ENCODE measurements around the gene EXOC1.

Gene EXOC1

DNA sequence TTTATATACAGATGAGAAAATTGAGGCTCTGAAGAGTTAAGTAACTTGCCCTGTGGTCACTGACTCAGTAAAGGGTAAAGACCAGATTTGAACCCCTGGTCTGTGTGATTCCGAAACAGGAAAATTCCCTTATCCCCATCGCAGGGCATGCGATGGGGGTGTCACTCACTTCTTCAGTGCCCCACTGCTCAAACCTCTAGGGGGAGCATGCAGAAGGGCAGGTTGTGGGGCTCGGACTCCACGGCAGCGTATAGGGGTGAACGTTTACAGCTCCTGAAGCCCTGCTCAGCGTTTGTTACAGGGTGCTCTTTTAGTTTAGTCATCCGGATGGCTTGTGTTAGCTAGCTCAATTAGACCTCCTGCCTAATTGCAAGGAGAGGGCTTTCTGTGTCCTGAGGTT, 3.7 kb upstream of the EXOC1 start:
- H3K27me3 ChIP-seq (replicated peaks in 2 of 5; ENCODE audit: control insufficient read depth in 4 of 5, insufficient read depth in 5 of 5, low read length in 4 of 5) = peaks cover 0 to 3% (median 0%) of the 10 kb centered on the region in 5 experiments
- H3K4me1 ChIP-seq (ENCODE audit: control extremely low read depth in 1 of 4, control insufficient read depth in 4 of 4, insufficient read depth in 4 of 4, low read length in 3 of 4) = peaks cover 3 to 11% (median 7%) of the 10 kb centered on the region in 4 experiments
- no peak for DNase-seq
- H3K27ac ChIP-seq (ENCODE audit: insufficient read depth in 1 of 2, low read depth in 1 of 2, low read length in 2 of 2, poor library complexity in 1 of 2, severe bottlenecking in 2 of 2) = no peak overlapping the region
- POLR2A ChIA-PET = no interaction called here
- H3K36me3 ChIP-seq (ENCODE audit: control insufficient read depth in 4 of 4, insufficient read depth in 4 of 4, low read length in 3 of 4) = no peaks in the 10 kb centered on the region
- H3K9me3 ChIP-seq (ENCODE audit: control extremely low read depth in 1 of 5, control insufficient read depth in 4 of 5, insufficient read depth in 2 of 5, low read depth in 1 of 5, low read length in 4 of 5) = no peaks in the 10 kb centered on the region
- H3K4me3 ChIP-seq (ENCODE audit: control insufficient read depth in 1 of 7, extremely low read depth in 1 of 7, insufficient read depth in 4 of 7, low read depth in 2 of 7, low read length in 6 of 7) = no peak overlapping the region
- WGBS (ENCODE audit: insufficient coverage) = 92% methylated on average over 9 of the region's 9 CpGs
- CTCF ChIA-PET = no interaction called here

DNA sequence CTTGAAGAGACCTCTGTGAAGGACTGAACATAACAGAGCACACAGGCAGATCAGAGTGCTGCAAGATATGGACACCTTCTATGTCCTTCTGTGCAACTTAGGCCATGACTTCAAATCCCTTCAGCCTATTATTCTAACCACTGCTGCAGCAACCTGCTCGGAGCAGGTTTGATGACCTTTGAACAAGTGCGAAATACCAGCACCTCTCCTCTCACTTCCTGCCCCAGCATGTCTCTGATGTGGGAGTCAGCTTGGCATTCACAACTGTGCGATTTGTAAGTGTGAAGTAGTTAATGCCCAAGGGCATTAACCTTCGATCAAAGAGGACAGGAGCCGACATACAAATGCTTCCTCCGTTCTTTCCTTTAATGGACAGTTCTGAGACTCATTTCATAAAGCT, 1.6 kb upstream of the EXOC1 start:
- Histone ChIP-seq H3K27me3 (replicated peaks in 2 of 5; ENCODE audit: control insufficient read depth in 4 of 5, insufficient read depth in 5 of 5, low read length in 4 of 5) (peaks cover 0 to 3% (median 0%) of the 10 kb centered on the region in 5 experiments), H3K36me3 (ENCODE audit: control insufficient read depth in 4 of 4, insufficient read depth in 4 of 4, low read length in 3 of 4) (no peaks in the 10 kb centered on the region), H3K27ac (ENCODE audit: insufficient read depth in 1 of 2, low read depth in 1 of 2, low read length in 2 of 2, poor library complexity in 1 of 2, severe bottlenecking in 2 of 2) (no peak overlapping the region), H3K4me3 (ENCODE audit: control insufficient read depth in 1 of 7, extremely low read depth in 1 of 7, insufficient read depth in 4 of 7, low read depth in 2 of 7, low read length in 6 of 7) (no peak overlapping the region), H3K4me1 (ENCODE audit: control extremely low read depth in 1 of 4, control insufficient read depth in 4 of 4, insufficient read depth in 4 of 4, low read length in 3 of 4) (peaks cover 9 to 18% (median 11%) of the 10 kb centered on the region in 4 experiments), H3K9me3 (ENCODE audit: control extremely low read depth in 1 of 5, control insufficient read depth in 4 of 5, insufficient read depth in 2 of 5, low read depth in 1 of 5, low read length in 4 of 5) (no peaks in the 10 kb centered on the region)
- WGBS (ENCODE audit: insufficient coverage) = 97% methylated on average over 4 of the region's 6 CpGs
- POLR2A ChIA-PET = no interaction called here
- CTCF ChIA-PET = interaction anchor here (0.7 to 0.8 kb wide), 2 partner anchors 11 to 216 kb away, joined by 3 to 6 read pairs; no protein-coding TSS in a partner anchor
- no peak for DNase-seq

DNA sequence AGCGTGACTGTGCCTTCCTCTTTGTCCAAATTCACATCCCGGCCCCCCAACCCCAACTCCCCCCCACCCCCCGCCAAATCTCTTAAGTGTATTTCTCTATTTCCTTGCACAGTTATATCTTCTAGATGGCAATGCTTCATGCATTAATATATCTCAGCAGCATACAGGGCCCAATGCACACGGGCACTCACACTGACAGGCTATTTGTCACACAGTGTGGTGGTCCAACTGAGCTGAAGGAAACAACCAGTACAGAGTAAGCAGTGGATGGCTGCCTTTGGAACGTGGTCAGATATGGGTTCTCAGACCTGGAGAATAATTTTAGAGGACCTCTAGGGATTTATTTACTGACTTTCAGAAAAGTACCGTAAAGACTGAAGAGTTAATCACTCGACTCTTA, 681 bp downstream of the EXOC1 start:
- DNase-seq = peak in 1 of 3 donors; percentile 54
- Histone ChIP-seq H3K27me3 (replicated peaks in 2 of 5; ENCODE audit: control insufficient read depth in 4 of 5, insufficient read depth in 5 of 5, low read length in 4 of 5) (peaks cover 0 to 3% (median 0%) of the 10 kb centered on the region in 5 experiments), H3K4me1 (ENCODE audit: control extremely low read depth in 1 of 4, control insufficient read depth in 4 of 4, insufficient read depth in 4 of 4, low read length in 3 of 4) (peaks cover 9 to 18% (median 11%) of the 10 kb centered on the region in 4 experiments), H3K27ac (ENCODE audit: insufficient read depth in 1 of 2, low read depth in 1 of 2, low read length in 2 of 2, poor library complexity in 1 of 2, severe bottlenecking in 2 of 2) (peak overlapping the region in 1 of 2 experiments; percentile 88), H3K4me3 (ENCODE audit: control insufficient read depth in 1 of 7, extremely low read depth in 1 of 7, insufficient read depth in 4 of 7, low read depth in 2 of 7, low read length in 6 of 7) (peak overlapping the region; percentile 87 to 97 (median 94)), H3K36me3 (ENCODE audit: control insufficient read depth in 4 of 4, insufficient read depth in 4 of 4, low read length in 3 of 4) (peaks cover 0 to 10% (median 4%) of the 10 kb centered on the region in 4 experiments), H3K9me3 (ENCODE audit: control extremely low read depth in 1 of 5, control insufficient read depth in 4 of 5, insufficient read depth in 2 of 5, low read depth in 1 of 5, low read length in 4 of 5) (no peaks in the 10 kb centered on the region)
- POLR2A ChIA-PET = no interaction called here
- CTCF ChIA-PET = interaction anchor here (1.3 to 1.7 kb wide), 2 partner anchors 10 to 13 kb away, joined by 4 to 11 read pairs; no protein-coding TSS in a partner anchor
- WGBS (ENCODE audit: insufficient coverage) = 27% methylated on average over 4 of the region's 7 CpGs

DNA sequence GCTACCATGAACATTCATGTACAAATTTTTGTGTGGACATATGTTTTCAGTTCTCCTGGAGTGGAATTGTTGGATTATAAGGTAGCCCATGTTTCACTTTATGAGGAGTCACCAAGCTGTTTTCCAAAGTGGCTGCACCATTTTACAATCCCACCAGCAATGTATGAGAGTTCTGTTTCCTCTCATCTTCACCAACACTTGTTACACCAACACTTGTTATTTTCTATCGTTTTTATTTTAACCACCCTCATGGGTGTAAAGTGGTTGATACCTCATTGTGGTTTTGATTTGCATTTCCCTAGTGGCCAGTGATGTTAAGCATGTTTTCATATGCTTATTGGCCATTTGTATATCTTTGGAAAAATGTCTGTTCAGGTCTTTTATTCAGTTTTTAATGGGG, 4.1 kb downstream of the EXOC1 start:
- Histone ChIP-seq H3K36me3 (ENCODE audit: control insufficient read depth in 4 of 4, insufficient read depth in 4 of 4, low read length in 3 of 4) (peaks cover 4 to 32% (median 14%) of the 10 kb centered on the region in 4 experiments), H3K27me3 (replicated peaks in 2 of 5; ENCODE audit: control insufficient read depth in 4 of 5, insufficient read depth in 5 of 5, low read length in 4 of 5) (no peaks in the 10 kb centered on the region), H3K9me3 (ENCODE audit: control extremely low read depth in 1 of 5, control insufficient read depth in 4 of 5, insufficient read depth in 2 of 5, low read depth in 1 of 5, low read length in 4 of 5) (no peaks in the 10 kb centered on the region), H3K4me1 (ENCODE audit: control extremely low read depth in 1 of 4, control insufficient read depth in 4 of 4, insufficient read depth in 4 of 4, low read length in 3 of 4) (peaks cover 9 to 18% (median 11%) of the 10 kb centered on the region in 4 experiments), H3K27ac (ENCODE audit: insufficient read depth in 1 of 2, low read depth in 1 of 2, low read length in 2 of 2, poor library complexity in 1 of 2, severe bottlenecking in 2 of 2) (no peak overlapping the region), H3K4me3 (ENCODE audit: control insufficient read depth in 1 of 7, extremely low read depth in 1 of 7, insufficient read depth in 4 of 7, low read depth in 2 of 7, low read length in 6 of 7) (no peak overlapping the region)
- ChIA-PET CTCF (interaction anchor here (1.1 kb wide), 1 partner anchor 9 kb away, joined by 3 read pairs; no protein-coding TSS in a partner anchor), POLR2A (no interaction called here)
- WGBS (ENCODE audit: insufficient coverage) = no CpG with 5 or more reads among the region's 1 CpG
- peak in 1 of 3 donors; percentile 3 for DNase-seq

DNA sequence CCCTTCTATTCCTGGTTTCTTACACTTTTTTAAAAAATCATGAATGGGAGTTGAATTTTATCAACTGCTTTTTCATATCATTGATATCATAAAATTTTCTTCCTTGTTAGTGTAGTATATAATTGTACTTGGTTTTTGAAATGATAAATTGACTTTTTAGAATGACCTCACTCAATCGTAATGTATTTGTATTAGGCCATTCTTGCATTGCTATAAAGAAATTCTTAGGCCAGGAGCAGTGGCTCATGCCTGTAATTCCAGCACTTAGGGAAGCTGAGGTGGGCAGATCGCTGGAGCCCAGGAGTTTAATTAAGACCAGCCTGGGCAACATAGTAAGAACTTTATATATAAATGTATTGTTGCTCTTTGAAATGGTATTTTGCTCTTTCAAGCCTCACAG, 6.3 kb downstream of the EXOC1 start:
- ChIA-PET POLR2A (no interaction called here), CTCF (no interaction called here)
- 100% methylated on average over 1 of the region's 2 CpGs for WGBS (ENCODE audit: insufficient coverage)

DNA sequence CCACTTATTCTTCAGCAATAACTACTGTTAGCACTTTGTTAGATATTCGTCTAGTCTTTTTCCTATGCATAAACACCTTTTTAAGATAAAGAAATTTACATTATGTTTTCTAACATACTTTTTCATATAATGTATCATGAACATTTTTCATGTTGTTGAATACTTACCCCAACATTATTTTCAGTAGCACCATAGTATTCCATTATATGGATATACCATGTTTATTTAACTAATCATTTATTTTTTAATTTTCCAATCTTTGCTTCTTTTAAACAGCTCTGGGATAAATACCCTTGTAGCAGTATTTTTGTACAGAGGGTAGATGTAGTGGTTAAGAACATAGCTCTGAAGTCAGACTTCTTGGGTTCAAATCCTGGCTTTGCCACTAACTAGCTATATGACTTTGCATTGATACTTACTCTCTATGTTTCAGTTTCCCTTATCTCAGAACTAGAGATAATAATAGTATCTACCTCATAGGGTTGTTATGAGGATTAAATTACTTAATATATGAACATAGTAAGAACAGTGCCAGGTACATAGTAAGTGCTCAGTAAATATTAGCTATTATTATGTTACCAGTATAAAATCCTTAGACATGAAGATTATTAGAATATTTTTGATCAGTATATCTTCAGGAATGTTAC, 11.3 kb downstream of the EXOC1 start:
- no peak for DNase-seq
- peaks cover 12 to 66% (median 26%) of the 10 kb centered on the region in 4 experiments for H3K36me3 ChIP-seq (ENCODE audit: control insufficient read depth in 4 of 4, insufficient read depth in 4 of 4, low read length in 3 of 4)
- H3K4me1 ChIP-seq (ENCODE audit: control extremely low read depth in 1 of 4, control insufficient read depth in 4 of 4, insufficient read depth in 4 of 4, low read length in 3 of 4) = peaks cover 4 to 11% (median 8%) of the 10 kb centered on the region in 4 experiments
- H3K9me3 ChIP-seq (ENCODE audit: control extremely low read depth in 1 of 5, control insufficient read depth in 4 of 5, insufficient read depth in 2 of 5, low read depth in 1 of 5, low read length in 4 of 5) = no peaks in the 10 kb centered on the region
- CTCF ChIA-PET = interaction anchor here (1.1 to 1.9 kb wide), 3 partner anchors 10 to 456 kb away, joined by 3 to 5 read pairs (median 4); partner anchors contain the start of gene EXOC1
- POLR2A ChIA-PET = interaction anchor here (0.6 kb wide), 1 partner anchor 254 kb away, joined by 6 read pairs; no protein-coding TSS in a partner anchor
- H3K27ac ChIP-seq (ENCODE audit: insufficient read depth in 1 of 2, low read depth in 1 of 2, low read length in 2 of 2, poor library complexity in 1 of 2, severe bottlenecking in 2 of 2) = no peak overlapping the region
- no peak overlapping the region for H3K4me3 ChIP-seq (ENCODE audit: control insufficient read depth in 1 of 7, extremely low read depth in 1 of 7, insufficient read depth in 4 of 7, low read depth in 2 of 7, low read length in 6 of 7)
- H3K27me3 ChIP-seq (replicated peaks in 2 of 5; ENCODE audit: control insufficient read depth in 4 of 5, insufficient read depth in 5 of 5, low read length in 4 of 5) = no peaks in the 10 kb centered on the region
- no CpG with 5 or more reads among the region's 1 CpG for WGBS (ENCODE audit: insufficient coverage)

More for the DNA sequence above, 6.3 kb downstream of the EXOC1 start:
- no peak for DNase-seq
- Histone ChIP-seq H3K36me3 (ENCODE audit: control insufficient read depth in 4 of 4, insufficient read depth in 4 of 4, low read length in 3 of 4) (peaks cover 8 to 53% (median 18%) of the 10 kb centered on the region in 4 experiments), H3K4me3 (ENCODE audit: control insufficient read depth in 1 of 7, extremely low read depth in 1 of 7, insufficient read depth in 4 of 7, low read depth in 2 of 7, low read length in 6 of 7) (no peak overlapping the region), H3K27me3 (replicated peaks in 2 of 5; ENCODE audit: control insufficient read depth in 4 of 5, insufficient read depth in 5 of 5, low read length in 4 of 5) (no peaks in the 10 kb centered on the region), H3K27ac (ENCODE audit: insufficient read depth in 1 of 2, low read depth in 1 of 2, low read length in 2 of 2, poor library complexity in 1 of 2, severe bottlenecking in 2 of 2) (no peak overlapping the region), H3K9me3 (ENCODE audit: control extremely low read depth in 1 of 5, control insufficient read depth in 4 of 5, insufficient read depth in 2 of 5, low read depth in 1 of 5, low read length in 4 of 5) (no peaks in the 10 kb centered on the region), H3K4me1 (ENCODE audit: control extremely low read depth in 1 of 4, control insufficient read depth in 4 of 4, insufficient read depth in 4 of 4, low read length in 3 of 4) (peaks cover 3 to 8% (median 5%) of the 10 kb centered on the region in 4 experiments)

DNA sequence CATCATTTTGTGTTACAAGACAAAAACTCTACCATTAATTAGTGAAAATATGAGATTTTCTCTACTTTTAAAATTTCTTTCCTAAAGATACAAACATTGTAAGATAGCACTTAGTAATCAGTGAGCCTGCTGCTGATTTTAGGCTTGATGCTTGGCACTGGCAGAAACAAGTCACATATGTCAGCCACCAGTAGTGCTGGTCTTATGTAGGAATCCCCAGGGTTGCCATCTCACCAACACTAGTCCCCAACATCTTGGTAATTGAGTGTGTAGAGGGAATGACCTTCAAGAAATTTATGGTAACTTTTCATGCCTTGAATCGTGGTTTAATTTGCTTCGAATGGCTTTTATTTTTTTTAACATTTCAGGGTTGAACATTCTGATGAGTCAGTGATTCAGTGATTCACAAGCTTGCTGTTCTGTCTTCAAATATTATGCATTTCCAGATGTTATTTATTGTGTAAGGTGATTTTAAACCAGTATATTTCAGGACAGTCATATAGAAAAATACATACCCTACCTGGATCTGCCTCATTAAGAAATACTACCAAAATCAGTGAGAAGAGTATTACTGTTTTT, 11.9 kb downstream of the EXOC1 start:
- WGBS (ENCODE audit: insufficient coverage) = 100% methylated on average over 1 of the region's 2 CpGs
- no peak overlapping the region for H3K4me3 ChIP-seq (ENCODE audit: control insufficient read depth in 1 of 7, extremely low read depth in 1 of 7, insufficient read depth in 4 of 7, low read depth in 2 of 7, low read length in 6 of 7)
- H3K27ac ChIP-seq (ENCODE audit: insufficient read depth in 1 of 2, low read depth in 1 of 2, low read length in 2 of 2, poor library complexity in 1 of 2, severe bottlenecking in 2 of 2) = no peak overlapping the region
- DNase-seq = peak in 2 of 3 donors; percentile 32 to 41
- ChIA-PET POLR2A (no interaction called here), CTCF (interaction anchor here (1.3 to 3.4 kb wide), 3 partner anchors 12 to 456 kb away, joined by 4 to 19 read pairs (median 5); partner anchors contain the start of gene EXOC1)
- no peaks in the 10 kb centered on the region for H3K9me3 ChIP-seq (ENCODE audit: control extremely low read depth in 1 of 5, control insufficient read depth in 4 of 5, insufficient read depth in 2 of 5, low read depth in 1 of 5, low read length in 4 of 5)
- peaks cover 12 to 66% (median 27%) of the 10 kb centered on the region in 4 experiments for H3K36me3 ChIP-seq (ENCODE audit: control insufficient read depth in 4 of 4, insufficient read depth in 4 of 4, low read length in 3 of 4)
- H3K4me1 ChIP-seq (ENCODE audit: control extremely low read depth in 1 of 4, control insufficient read depth in 4 of 4, insufficient read depth in 4 of 4, low read length in 3 of 4) = peaks cover 4 to 11% (median 8%) of the 10 kb centered on the region in 4 experiments
- no peaks in the 10 kb centered on the region for H3K27me3 ChIP-seq (replicated peaks in 2 of 5; ENCODE audit: control insufficient read depth in 4 of 5, insufficient read depth in 5 of 5, low read length in 4 of 5)

Measured in common myeloid progenitor, CD34-positive (primary cell).